Muscle layer of duodenum (tissue), 2 donors: ENCODE data around the gene ZNF792.
"Not testable (repeated sequence)": the region's sequence is repeated elsewhere in the genome, so short reads cannot be mapped to it uniquely, and the experiment has no call there.

Experiments
- H3K27ac ChIP-seq: one replicate; pipeline ENCODE4 v1.7.0; 2013; ENCODE audit warnings: mild to moderate bottlenecking, low read length
- H3K27me3 ChIP-seq: one replicate; pipeline ENCODE4 v1.7.0; 2013; ENCODE audit warnings: low read depth, mild to moderate bottlenecking, control low read depth, low read length
- H3K36me3 ChIP-seq, 2 donors: one replicate each; pipeline ENCODE4 v1.7.0; 2013; ENCODE audit warnings: low read length in 2 of 2, control low read depth in 1 of 2, mild to moderate bottlenecking in 1 of 2; ENCODE audit not compliant: insufficient read depth in 2 of 2, control insufficient read depth in 1 of 2
- H3K4me1 ChIP-seq, 2 donors: one replicate each; pipeline ENCODE4 v1.7.0; 2013; ENCODE audit warnings: low read length in 2 of 2, mild to moderate bottlenecking in 2 of 2, control low read depth in 1 of 2, moderate library complexity in 1 of 2; ENCODE audit not compliant: insufficient read depth in 2 of 2, control insufficient read depth in 1 of 2
- H3K4me3 ChIP-seq, 2 donors: one replicate each; pipeline ENCODE4 v1.7.0; 2013; ENCODE audit warnings: low read length in 2 of 2, low read depth in 1 of 2, mild to moderate bottlenecking in 1 of 2
- H3K9me3 ChIP-seq, 2 donors: one replicate each; pipeline ENCODE4 v1.7.0; 2013; ENCODE audit warnings: low read length in 2 of 2, control low read depth in 1 of 2, mild to moderate bottlenecking in 1 of 2; ENCODE audit not compliant: control insufficient read depth in 1 of 2
- donor health status: healthy.

Gene ZNF792

GRCh38 chr19:34995551-34995950, 31.5 kb upstream of the ZNF792 start:
- Histone ChIP-seq H3K4me3 (no peak overlapping the region), H3K36me3 (no peaks in the 10 kb centered on the region), H3K27me3 (no peaks in the 10 kb centered on the region), H3K9me3 (no peaks in the 10 kb centered on the region), H3K27ac (peak overlapping the region; percentile 65), H3K4me1 (peaks cover 3 to 27% of the 10 kb centered on the region in 2 donors)

- H3K27ac ChIP-seq, result peak overlapping the region; percentile 65
- H3K4me1 ChIP-seq, result peaks cover 3 to 26% of the 10 kb centered on the region in 2 donors
- H3K36me3 ChIP-seq, result no peaks in the 10 kb centered on the region
- H3K9me3 ChIP-seq, result no peaks in the 10 kb centered on the region
- H3K4me3 ChIP-seq, result no peak overlapping the region
- no peaks in the 10 kb centered on the region for H3K27me3 ChIP-seq
These were observed 30.9 kb upstream of the ZNF792 start for GRCh38 chr19:34994643-34995541.

- Histone ChIP-seq H3K27ac (peak overlapping the region; percentile 31), H3K9me3 (no peaks in the 10 kb centered on the region), H3K36me3 (no peaks in the 10 kb centered on the region), H3K27me3 (no peaks in the 10 kb centered on the region), H3K4me1 (peaks cover 3 to 21% of the 10 kb centered on the region in 2 donors), H3K4me3 (no peak overlapping the region)
These were observed 30.2 kb upstream of the ZNF792 start for GRCh38 chr19:34994286-34994642.

- not testable (repeated sequence) for H3K4me1 ChIP-seq, H3K4me3 ChIP-seq
These were observed 28.6 kb upstream of the ZNF792 start for GRCh38 chr19:34992582-34992981.

GRCh38 chr19:34991542-34992333, 27.7 kb upstream of the ZNF792 start:
- Histone ChIP-seq H3K9me3 (no peaks in the 10 kb centered on the region), H3K4me3 (no peak overlapping the region), H3K36me3 (no peaks in the 10 kb centered on the region), H3K27me3 (no peaks in the 10 kb centered on the region), H3K4me1 (peaks cover 0 to 3% of the 10 kb centered on the region in 2 donors), H3K27ac (no peak overlapping the region)

More at GRCh38 chr19:34992582-34992981, 28.6 kb upstream of the ZNF792 start:
- H3K9me3 ChIP-seq, H3K36me3 ChIP-seq, H3K27ac ChIP-seq, H3K27me3 ChIP-seq: not testable (repeated sequence)

- H3K36me3 ChIP-seq, result no peaks in the 10 kb centered on the region
- no peaks in the 10 kb centered on the region for H3K27me3 ChIP-seq
- H3K9me3 ChIP-seq, result no peaks in the 10 kb centered on the region
- no peak overlapping the region for H3K27ac ChIP-seq
- H3K4me1 ChIP-seq, result no peaks in the 10 kb centered on the region
- H3K4me3 ChIP-seq, result no peak overlapping the region
These were observed 26.7 kb upstream of the ZNF792 start for GRCh38 chr19:34990578-34991192.

- Histone ChIP-seq H3K4me3 (no peak overlapping the region), H3K36me3 (no peaks in the 10 kb centered on the region), H3K27me3 (no peaks in the 10 kb centered on the region), H3K27ac (no peak overlapping the region), H3K9me3 (no peaks in the 10 kb centered on the region), H3K4me1 (no peaks in the 10 kb centered on the region)
These were observed 25.3 kb upstream of the ZNF792 start for GRCh38 chr19:34989298-34989697.

- no peaks in the 10 kb centered on the region for H3K9me3 ChIP-seq
- no peak overlapping the region for H3K4me3 ChIP-seq
- H3K36me3 ChIP-seq, result no peaks in the 10 kb centered on the region
- H3K27ac ChIP-seq, result no peak overlapping the region
- H3K4me1 ChIP-seq, result no peaks in the 10 kb centered on the region
- H3K27me3 ChIP-seq, result no peaks in the 10 kb centered on the region
These were observed 24.1 kb upstream of the ZNF792 start for GRCh38 chr19:34988119-34988518.

GRCh38 chr19:34985249-34986022, 21.4 kb upstream of the ZNF792 start:
- Histone ChIP-seq H3K4me3 (no peak overlapping the region), H3K27ac (no peak overlapping the region), H3K36me3 (no peaks in the 10 kb centered on the region), H3K27me3 (no peaks in the 10 kb centered on the region), H3K9me3 (no peaks in the 10 kb centered on the region), H3K4me1 (no peaks in the 10 kb centered on the region)

GRCh38 chr19:34984287-34984686, 20.3 kb upstream of the ZNF792 start:
- Histone ChIP-seq H3K36me3 (no peaks in the 10 kb centered on the region), H3K27me3 (no peaks in the 10 kb centered on the region), H3K9me3 (no peaks in the 10 kb centered on the region), H3K4me1 (no peaks in the 10 kb centered on the region), H3K4me3 (no peak overlapping the region), H3K27ac (no peak overlapping the region)

- Histone ChIP-seq H3K9me3 (no peaks in the 10 kb centered on the region), H3K36me3 (no peaks in the 10 kb centered on the region), H3K27ac (no peak overlapping the region), H3K27me3 (no peaks in the 10 kb centered on the region), H3K4me3 (no peak overlapping the region), H3K4me1 (no peaks in the 10 kb centered on the region)
These were observed 19.8 kb upstream of the ZNF792 start for GRCh38 chr19:34983786-34984185.
